H1 (cell line): ENCODE measurements around the gene CCIN. TPM values are rescaled to one million over a fixed set of nuclear protein-coding genes. Genes with fewer than 3 reads are reported as not detected.

ENCODE experiments used
- CTCF ChIA-PET: fragments of 300-600 bp; sonication (Branson Sonifier 250); formaldehyde crosslinking; loops from one replicate; lab custom pipeline; 2021; ENCODE audit not compliant: partially characterized antibody; lab: Charles Lee
- POLR2A ChIA-PET: fragments of 300-600 bp; sonication (Branson Sonifier 250); formaldehyde crosslinking; loops from one replicate; lab custom pipeline; 2021; ENCODE audit warnings: inconsistent platforms; ENCODE audit not compliant: partially characterized antibody; lab: Charles Lee
- DNase-seq, 2 experiments: peaks; one replicate each; pipeline versions ENCODE4 v3.0.0 to v3.0.0-alpha.2; 2010 to 2022; ENCODE audit warnings: low spot score in 2 of 2, low read depth in 1 of 2, mixed read lengths in 1 of 2
- FAIRE-seq: peaks from 2 replicates; lab custom pipeline; 2011; peaks lifted over from hg19 to GRCh38; lab: Jason Lieb, UNC
- H2AFZ ChIP-seq: 2 replicates; pipeline ENCODE4 v1.8.1; 2012; ENCODE audit warnings: low read length, inconsistent platforms
- H2AK5ac ChIP-seq: 2 replicates; pipeline ENCODE4 v1.6.1; 2013; ENCODE audit warnings: low read depth, low read length
- H2BK120ac ChIP-seq: replicated peaks from 2 replicates; pipeline ENCODE3; 2013; ENCODE audit warnings: low read depth, low read length, inconsistent platforms
- H2BK12ac ChIP-seq: 2 replicates; pipeline ENCODE4 v1.6.1; 2013; ENCODE audit warnings: low read depth, low read length
- H2BK15ac ChIP-seq: 2 replicates; pipeline ENCODE4 v1.6.1; 2013; ENCODE audit warnings: low read length
- H2BK20ac ChIP-seq: 2 replicates; pipeline ENCODE4 v1.6.1; 2013; ENCODE audit warnings: low read length
- H2BK5ac ChIP-seq: 2 replicates; pipeline ENCODE4 v1.6.1; 2013; ENCODE audit warnings: low read depth, low read length
- H3K14ac ChIP-seq: 2 replicates; pipeline ENCODE4 v1.6.1; 2013; ENCODE audit warnings: inconsistent platforms; ENCODE audit not compliant: insufficient read length
- H3K18ac ChIP-seq: 2 replicates; pipeline ENCODE4 v1.6.1; 2013; ENCODE audit warnings: low read length; ENCODE audit errors: extremely low read depth
- H3K23ac ChIP-seq: 2 replicates; pipeline ENCODE4 v1.6.1; 2013; ENCODE audit warnings: inconsistent platforms; ENCODE audit not compliant: insufficient read length
- H3K23me2 ChIP-seq: 2 replicates; pipeline ENCODE4 v1.6.1; 2013; ENCODE audit warnings: low read depth, low read length
- H3K27ac ChIP-seq: 2 replicates; pipeline ENCODE4 v1.6.1; 2011; ENCODE audit warnings: low read depth, low read length, inconsistent platforms
- H3K27me3 ChIP-seq, 4 experiments: replicated peaks in 1 of 4; 1 replicate in 1 of 4; 2 replicates in 3 of 4; pipeline versions ENCODE4 v1.6.1 to v1.8.1; 2011 to 2013; ENCODE audit warnings: low read length in 3 of 4, mild to moderate bottlenecking in 3 of 4, inconsistent platforms in 2 of 4, mixed read lengths in 2 of 4, moderate library complexity in 1 of 4; ENCODE audit not compliant: control insufficient read depth in 3 of 4, insufficient read depth in 3 of 4; ENCODE audit errors: extremely low read depth in 1 of 4
- H3K36me3 ChIP-seq, 4 experiments: 2 replicates each; pipeline versions ENCODE4 v1.6.1 to v1.8.1; 2011 to 2013; ENCODE audit warnings: mild to moderate bottlenecking in 4 of 4, low read length in 3 of 4, moderate library complexity in 2 of 4, control low read depth in 1 of 4, inconsistent platforms in 1 of 4; ENCODE audit not compliant: insufficient read depth in 4 of 4, control insufficient read depth in 2 of 4
- H3K4ac ChIP-seq: replicated peaks from 2 replicates; pipeline ENCODE3; 2013; ENCODE audit warnings: low read length, low read depth, mixed read lengths, inconsistent platforms; ENCODE audit not compliant: insufficient read length
- H3K4me1 ChIP-seq, 4 experiments: replicated peaks in 1 of 4; 1 replicate in 1 of 4; 2 replicates in 3 of 4; pipeline versions ENCODE4 v1.6.1 to v1.8.1; 2011 to 2013; ENCODE audit warnings: low read length in 3 of 4, inconsistent platforms in 2 of 4, mixed read lengths in 1 of 4; ENCODE audit not compliant: insufficient read depth in 4 of 4, control insufficient read depth in 3 of 4
- H3K4me2 ChIP-seq, 2 experiments: 2 replicates each; pipeline versions ENCODE4 v1.6.1 to v1.8.1; 2011 to 2013; ENCODE audit warnings: low read depth in 2 of 2, low read length in 2 of 2, control low read depth in 1 of 2, inconsistent platforms in 1 of 2, mild to moderate bottlenecking in 1 of 2; ENCODE audit not compliant: insufficient read depth in 1 of 2
- H3K4me3 ChIP-seq, 4 experiments: fragments of 200-600, 300-600 bp in 1 of 4; sonication (generic), shearing (Covaris generic), sonication (Bioruptor Twin) in 1 of 4; 2 replicates each; pipeline versions ENCODE4 v1.5.1 to v1.8.1; 2011 to 2016; ENCODE audit warnings: low read length in 4 of 4, low read depth in 3 of 4, control low read depth in 2 of 4, inconsistent platforms in 2 of 4, mild to moderate bottlenecking in 2 of 4, mixed read lengths in 1 of 4, moderate library complexity in 1 of 4; ENCODE audit not compliant: insufficient read depth in 2 of 4; ENCODE audit errors: extremely low read depth in 1 of 4
- H3K56ac ChIP-seq: replicated peaks from 2 replicates; pipeline ENCODE3; 2013; ENCODE audit warnings: low read depth, mild to moderate bottlenecking, mixed read lengths, low read length, inconsistent platforms; ENCODE audit not compliant: insufficient read length
- H3K79me1 ChIP-seq: 2 replicates; pipeline ENCODE4 v1.6.1; 2013; ENCODE audit warnings: low read depth, low read length, control low read depth
- H3K79me2 ChIP-seq, 2 experiments: 2 replicates each; pipeline versions ENCODE4 v1.6.1 to v1.8.1; 2012 to 2013; ENCODE audit warnings: low read length in 2 of 2, mild to moderate bottlenecking in 2 of 2, inconsistent platforms in 1 of 2; ENCODE audit not compliant: insufficient read depth in 2 of 2, control insufficient read depth in 1 of 2
- H3K9ac ChIP-seq, 4 experiments: replicated peaks in 1 of 4; 1 replicate in 1 of 4; 2 replicates in 3 of 4; pipeline versions ENCODE4 v1.6.1 to v1.8.1; 2011 to 2013; ENCODE audit warnings: low read depth in 3 of 4, low read length in 3 of 4, control low read depth in 2 of 4, mild to moderate bottlenecking in 2 of 4, moderate library complexity in 2 of 4, inconsistent platforms in 1 of 4; ENCODE audit errors: extremely low read depth in 1 of 4
- H3K9me3 ChIP-seq, 2 experiments: 2 replicates each; pipeline versions ENCODE4 v1.6.1 to v1.8.1; 2012 to 2013; ENCODE audit warnings: mild to moderate bottlenecking in 2 of 2, moderate library complexity in 2 of 2, control low read depth in 1 of 2, inconsistent platforms in 1 of 2, low read depth in 1 of 2, low read length in 1 of 2, mixed read lengths in 1 of 2; ENCODE audit not compliant: insufficient read depth in 2 of 2
- H4K20me1 ChIP-seq, 2 experiments: replicated peaks in 1 of 2; 2 replicates each; pipeline versions ENCODE3 to v1.8.1; 2011 to 2013; ENCODE audit warnings: inconsistent platforms in 2 of 2, low read length in 2 of 2, mild to moderate bottlenecking in 1 of 2; ENCODE audit not compliant: insufficient read depth in 2 of 2, control insufficient read depth in 1 of 2
- H4K5ac ChIP-seq: 2 replicates; pipeline ENCODE4 v1.6.1; 2013; ENCODE audit warnings: low read length, low read depth, mixed read lengths, inconsistent platforms; ENCODE audit not compliant: insufficient read length
- H4K8ac ChIP-seq: 2 replicates; pipeline ENCODE4 v1.8.0; 2013; ENCODE audit warnings: mild to moderate bottlenecking, moderate library complexity, low read length, inconsistent platforms; ENCODE audit not compliant: insufficient read depth; ENCODE audit errors: extremely low read depth
- H4K91ac ChIP-seq: replicated peaks from 2 replicates; pipeline ENCODE3; 2013; ENCODE audit warnings: low read length, mixed read lengths, inconsistent platforms; ENCODE audit not compliant: insufficient read length
- CREB1 ChIP-seq: IDR thresholded peaks from 2 replicates; pipeline ENCODE4 v1.6.1; 2012; ENCODE audit warnings: inconsistent platforms
- CTCF ChIP-seq, 3 experiments: IDR thresholded peaks; 1 replicate in 2 of 3; 2 replicates in 1 of 3; pipeline versions ENCODE4 v1.5.1 to v1.6.1; 2011; ENCODE audit warnings: low read length in 3 of 3, mild to moderate bottlenecking in 3 of 3, inconsistent platforms in 2 of 3, low read depth in 1 of 3, moderate library complexity in 1 of 3; ENCODE audit not compliant: insufficient read depth in 1 of 3; ENCODE audit errors: control extremely low read depth in 1 of 3
- HDAC2 ChIP-seq, 2 experiments: fragments of 300-600 bp in 1 of 2; sonication (generic) in 1 of 2; IDR thresholded peaks; 2 replicates each; pipeline ENCODE4 v1.6.1; 2011 to 2012; ENCODE audit warnings: low read depth in 2 of 2, low read length in 2 of 2, mild to moderate bottlenecking in 2 of 2, moderate library complexity in 2 of 2, borderline replicate concordance in 1 of 2, inconsistent platforms in 1 of 2
- JUN ChIP-seq: IDR thresholded peaks from 2 replicates; pipeline ENCODE4 v1.6.1; 2011; ENCODE audit warnings: low read depth, mild to moderate bottlenecking, improper control_type of control experiment, low read length
- PHF8 ChIP-seq: fragments of 200-600 bp; sonication (generic); conservative IDR thresholded peaks from 2 replicates; pipeline ENCODE4 v1.7.1; 2012; ENCODE audit warnings: low read depth, mild to moderate bottlenecking, inconsistent platforms, low read length, moderate library complexity
- SP2 ChIP-seq: IDR thresholded peaks from 2 replicates; pipeline ENCODE4 v1.6.1; 2012; ENCODE audit warnings: mild to moderate bottlenecking, low read length, inconsistent platforms
- WGBS, 2 experiments: shearing (Covaris generic) in 1 of 2; methylation state at CpG; one replicate each; pipeline versions ENCODE4 v1.1.6 to v1.1.7; 2013 to 2015; ENCODE audit warnings: low lambda C conversion rate in 2 of 2, mixed read lengths in 2 of 2, inconsistent platforms in 1 of 2, low coverage in 1 of 2, missing lambda C conversion rate in 1 of 2; ENCODE audit not compliant: insufficient replicate concordance in 2 of 2, insufficient coverage in 1 of 2, insufficient read length in 1 of 2; ENCODE audit errors: extremely low coverage in 1 of 2, missing lambda C conversion rate in 1 of 2; 5-methylcytosine and 5-hydroxymethylcytosine counted together
- long read RNA-seq, 2 experiments: library from RNA in 1 of 2; library from capped mRNA in 1 of 2; stranded (forward); transcript quantifications; one replicate each; pipeline ENCODE4 v2.0.0, GENCODE V29; 2021; ENCODE audit warnings: inconsistent platforms in 1 of 2
- polyA minus RNA-seq, 3 experiments: library from RNA; depleted of rRNA, polyadenylated mRNA; stranded (reverse); fragments of >200 nt; gene quantifications; 1 replicate in 2 of 3; 2 replicates in 1 of 3; pipeline ENCODE4 v1.2.3, GENCODE V29; 2011
- polyA plus RNA-seq, 7 experiments: library from polyadenylated mRNA; depleted of rRNA in 3 of 7; stranded (reverse) in 5 of 7; unstranded in 2 of 7; fragments of >200 nt in 5 of 7; fragments of 200-250 nt in 2 of 7; gene quantifications; 1 replicate in 5 of 7; 2 replicates in 1 of 7; 4 replicates in 1 of 7; pipeline versions ENCODE4 v1.2.1 to v1.2.3, GENCODE V29; 2011 to 2013; ENCODE audit warnings: missing spikeins in 2 of 7, mixed read lengths in 2 of 7
- total RNA-seq: library from RNA; stranded (reverse); fragmentation: NEBNext Ultra II Directional; extraction: Animal tissue kit (Norgen Biotek cat#: 25700); gene quantifications from 2 replicates; pipeline ENCODE4 v1.2.1, GENCODE V29; 2021

CCIN gene
- total RNA-seq (0.19 and 0.27 TPM in 2 replicates), polyA plus RNA-seq (2011; rRNA removed) (0.20 and 0.21 TPM in 2 replicates), polyA minus RNA-seq (2011; rRNA and poly(A)+ RNA removed) (1.1 and 1.8 TPM in 2 replicates)
- 0.19 TPM for polyA plus RNA-seq (2011; cell fraction: cytosol; rRNA removed)
- polyA plus RNA-seq (2011; cell fraction: nucleus; rRNA removed), result 0.74 TPM
- polyA plus RNA-seq (2012, experiment 1 of 2), result 0.12 to 0.19 TPM (median 0.18 TPM) in 3 of 4 replicates, not detected in the other
- polyA plus RNA-seq (2012, experiment 2 of 2), result 0.08 TPM
- polyA plus RNA-seq (2013, experiment 1 of 2), result 0.06 TPM
- polyA plus RNA-seq (2013, experiment 2 of 2), result 0.07 TPM
- not detected for polyA minus RNA-seq (2011; cell fraction: cytosol; rRNA and poly(A)+ RNA removed)
- polyA minus RNA-seq (2011; cell fraction: nucleus; rRNA and poly(A)+ RNA removed), result 0.80 TPM
- long read RNA-seq, experiment 1, result 0 reads
- long read RNA-seq, experiment 2, result 0 reads

DNA sequence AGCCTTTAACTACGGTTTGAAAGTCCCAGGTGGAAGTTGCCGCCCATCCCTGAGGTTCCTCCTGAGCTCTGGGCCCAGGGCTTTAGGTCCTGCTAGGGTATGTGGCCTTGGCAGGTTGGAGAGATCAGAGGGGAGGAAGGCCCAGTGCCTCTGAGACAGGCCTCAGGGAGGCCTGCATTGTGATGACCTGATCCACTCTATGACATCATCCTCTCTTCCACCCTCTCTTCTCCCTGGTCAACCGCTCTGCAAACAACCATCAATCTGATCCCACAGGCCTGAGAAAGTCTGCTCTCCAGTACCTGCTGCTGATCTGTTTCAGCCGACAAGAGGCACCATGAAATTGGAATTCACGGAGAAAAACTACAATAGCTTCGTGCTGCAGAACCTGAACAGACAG lies at the start of gene CCIN:
CCIN (plus strand) TSS at position 223 of the 400 bp plus-strand sequence; CDS start at position 338, 115 bp downstream.
- no peaks in the 10 kb centered on the region for H3K9me3 ChIP-seq
- H3K4me1 ChIP-seq, result peaks cover 0 to 6% (median 3%) of the 10 kb centered on the region in 4 experiments; a peak in 5 of 7 replicates
- H3K27me3 ChIP-seq, result no peaks in the 10 kb centered on the region
- no peak within 1 kb of the TSS for H2BK120ac ChIP-seq
- CTCF ChIA-PET, result interaction anchor here (0.6 to 10.2 kb wide), 15 partner anchors 9 to 255 kb away, joined by 3 to 153 read pairs (median 4); partner anchors contain the start of gene GLIPR2
- H4K5ac ChIP-seq, result no peak within 1 kb of the TSS
- no peak within 1 kb of the TSS for H3K56ac ChIP-seq
- H2BK12ac ChIP-seq, result no peak within 1 kb of the TSS
- H3K18ac ChIP-seq, result no peak within 1 kb of the TSS
- no peaks in the 10 kb centered on the region for H3K79me2 ChIP-seq
- no peak for FAIRE-seq
- TF ChIP-seq SP2, result no peak
- TF ChIP-seq JUN, result no peak
- no peak for TF ChIP-seq PHF8
- no peak for TF ChIP-seq HDAC2 (IDR thresholded peaks at IDR 0.05; ENCODE audit: borderline replicate concordance in 1 of 2, low read depth in 2 of 2, low read length in 2 of 2)
- no peak for TF ChIP-seq CTCF (IDR thresholded peaks at IDR 0.05; ENCODE audit: control extremely low read depth in 1 of 3, insufficient read depth in 1 of 3, low read depth in 1 of 3, low read length in 3 of 3)
- TF ChIP-seq CREB1, result no peak
- no peaks in the 10 kb centered on the region for H4K20me1 ChIP-seq
- H4K8ac ChIP-seq, result peak within 1 kb of the TSS; percentile 0; the same call in 1 of the 2 replicates
- H3K14ac ChIP-seq, result no peak within 1 kb of the TSS
- H2AK5ac ChIP-seq, result no peak within 1 kb of the TSS
- peaks cover 2% of the 10 kb centered on the region; the same call in 1 of the 2 replicates for H3K23me2 ChIP-seq
- no peak within 1 kb of the TSS for H3K27ac ChIP-seq
- no peak for DNase-seq
- no peak within 1 kb of the TSS for H3K4me2 ChIP-seq
- no peak within 1 kb of the TSS for H3K4ac ChIP-seq
- 94% methylated on average over 6 of the region's 6 CpGs; no CpG with 5 or more reads in 1 of the 2 experiments for WGBS, 2 experiments
- H3K4me3 ChIP-seq, result no peak within 1 kb of the TSS
- H2BK15ac ChIP-seq, result 0 out of 2 replicates have a peak within 1 kb of the TSS, but pooled peaks have one; percentile 40
- H4K91ac ChIP-seq, result no peak within 1 kb of the TSS
- no peak within 1 kb of the TSS for H2BK20ac ChIP-seq
- H2BK5ac ChIP-seq, result no peak within 1 kb of the TSS; the same call in 1 of the 2 replicates
- H3K23ac ChIP-seq, result no peak within 1 kb of the TSS
- H2AFZ ChIP-seq, result no peak within 1 kb of the TSS
- H3K9ac ChIP-seq, result no peak within 1 kb of the TSS
- no peaks in the 10 kb centered on the region for H3K79me1 ChIP-seq
- POLR2A ChIA-PET, result interaction anchor here (1.1 to 1.6 kb wide), 2 partner anchors 8 to 21 kb away, joined by 3 to 5 read pairs; partner anchors contain the start of gene CLTA
- H3K36me3 ChIP-seq, result no peaks in the 10 kb centered on the region
